ENCODE measurements around the gene PSMD1. TPM values are rescaled to one million over a fixed set of nuclear protein-coding genes. Genes with fewer than 3 reads are reported as not detected.

PSMD1 gene
- polyA plus RNA-seq, 1 donor (not counting 4 experiments of a cell fraction or from before 2014, with no cell fraction given), result 262 TPM

- FAIRE-seq (no peak), DNase-seq (ENCODE audit: low read depth, low spot score) (no peak)
- H3K79me2 ChIP-seq (ENCODE audit: control insufficient read depth, insufficient read depth, low read length), result peaks cover 2% of the 10 kb centered on the region
- H3K4me1 ChIP-seq (ENCODE audit: control insufficient read depth, extremely low read depth, insufficient read depth, low read length), result peaks cover 7% of the 10 kb centered on the region
- H3K4me2 ChIP-seq (ENCODE audit: control insufficient read depth, extremely low read depth, insufficient read depth, low read depth, low read length), result no peak overlapping the region
- no peaks in the 10 kb centered on the region for H3K9me3 ChIP-seq (ENCODE audit: control insufficient read depth, low read depth, low read length)
- H3K36me3 ChIP-seq (ENCODE audit: control insufficient read depth in 2 of 2, extremely low read depth in 1 of 2, insufficient read depth in 2 of 2, low read length in 2 of 2), result no peaks in the 10 kb centered on the region
- H3K27ac ChIP-seq (ENCODE audit: control insufficient read depth, insufficient read depth, low read length), result no peak overlapping the region
- dilution Hi-C loops (cut with MboI; ENCODE audit: extremely low pct_ligation_motif_present, low sequenced_read_pairs), result no loop called here
- no peak overlapping the region for H2AFZ ChIP-seq (ENCODE audit: control insufficient read depth, low read length)
- H3K27me3 ChIP-seq (ENCODE audit: control insufficient read depth, extremely low read depth, insufficient read depth, low read length), result no peaks in the 10 kb centered on the region
- TF ChIP-seq EZH2 (IDR thresholded peaks at IDR 0.05; ENCODE audit: low read length) (no peak), CTCF (optimal IDR thresholded peaks at IDR 0.05 in 1 of 3, IDR thresholded peaks at IDR 0.05 in 1 of 3, conservative IDR thresholded peaks at IDR 0.05 in 1 of 3; ENCODE audit: extremely low read depth in 1 of 3, insufficient read depth in 2 of 3, low read length in 3 of 3) (no peak)
- no peak overlapping the region for H3K9ac ChIP-seq (ENCODE audit: control insufficient read depth, extremely low read depth, insufficient read depth, low read length)
- no peaks in the 10 kb centered on the region for H4K20me1 ChIP-seq (ENCODE audit: control insufficient read depth, extremely low read depth, insufficient read depth, low read length)
- H3K4me3 ChIP-seq (ENCODE audit: control insufficient read depth in 2 of 3, extremely low read depth in 1 of 3, insufficient read depth in 2 of 3, low read depth in 1 of 3, low read length in 3 of 3), result no peak overlapping the region
- H3K9me1 ChIP-seq (ENCODE audit: control insufficient read depth, extremely low read depth, insufficient read depth, low read length), result no peaks in the 10 kb centered on the region
Measured at GRCh38 chr2:231126123-231126522, 69.5 kb downstream of the PSMD1 start.

- no peaks in the 10 kb centered on the region for H3K9me3 ChIP-seq (ENCODE audit: control insufficient read depth, low read depth, low read length)
- H3K27me3 ChIP-seq (ENCODE audit: control insufficient read depth, extremely low read depth, insufficient read depth, low read length), result no peaks in the 10 kb centered on the region
- no peak overlapping the region for H3K4me3 ChIP-seq (ENCODE audit: control insufficient read depth in 2 of 3, extremely low read depth in 1 of 3, insufficient read depth in 2 of 3, low read depth in 1 of 3, low read length in 3 of 3)
- FAIRE-seq, result no peak
- H3K36me3 ChIP-seq (ENCODE audit: control insufficient read depth in 2 of 2, extremely low read depth in 1 of 2, insufficient read depth in 2 of 2, low read length in 2 of 2), result no peaks in the 10 kb centered on the region
- no peak overlapping the region for H3K9ac ChIP-seq (ENCODE audit: control insufficient read depth, extremely low read depth, insufficient read depth, low read length)
- H3K4me2 ChIP-seq (ENCODE audit: control insufficient read depth, extremely low read depth, insufficient read depth, low read depth, low read length), result no peak overlapping the region
- no peak overlapping the region for H3K27ac ChIP-seq (ENCODE audit: control insufficient read depth, insufficient read depth, low read length)
- no peak overlapping the region for H2AFZ ChIP-seq (ENCODE audit: control insufficient read depth, low read length)
- H3K79me2 ChIP-seq (ENCODE audit: control insufficient read depth, insufficient read depth, low read length), result peaks cover 2% of the 10 kb centered on the region
- H3K4me1 ChIP-seq (ENCODE audit: control insufficient read depth, extremely low read depth, insufficient read depth, low read length), result peaks cover 7% of the 10 kb centered on the region
- H4K20me1 ChIP-seq (ENCODE audit: control insufficient read depth, extremely low read depth, insufficient read depth, low read length), result no peaks in the 10 kb centered on the region
- no peak for DNase-seq (ENCODE audit: low read depth, low spot score)
- dilution Hi-C loops (cut with MboI; ENCODE audit: extremely low pct_ligation_motif_present, low sequenced_read_pairs), result no loop called here
- no peaks in the 10 kb centered on the region for H3K9me1 ChIP-seq (ENCODE audit: control insufficient read depth, extremely low read depth, insufficient read depth, low read length)
- no peak for TF ChIP-seq EZH2 (IDR thresholded peaks at IDR 0.05; ENCODE audit: low read length)
Measured at GRCh38 chr2:231127480-231127879, 70.8 kb downstream of the PSMD1 start.

- Histone ChIP-seq H3K27ac (ENCODE audit: control insufficient read depth, insufficient read depth, low read length) (no peak overlapping the region), H3K4me1 (ENCODE audit: control insufficient read depth, extremely low read depth, insufficient read depth, low read length) (peaks cover 7% of the 10 kb centered on the region), H2AFZ (ENCODE audit: control insufficient read depth, low read length) (no peak overlapping the region), H3K9ac (ENCODE audit: control insufficient read depth, extremely low read depth, insufficient read depth, low read length) (no peak overlapping the region), H3K4me3 (ENCODE audit: control insufficient read depth in 2 of 3, extremely low read depth in 1 of 3, insufficient read depth in 2 of 3, low read depth in 1 of 3, low read length in 3 of 3) (no peak overlapping the region), H3K4me2 (ENCODE audit: control insufficient read depth, extremely low read depth, insufficient read depth, low read depth, low read length) (no peak overlapping the region), H3K36me3 (ENCODE audit: control insufficient read depth in 2 of 2, extremely low read depth in 1 of 2, insufficient read depth in 2 of 2, low read length in 2 of 2) (no peaks in the 10 kb centered on the region), H3K9me3 (ENCODE audit: control insufficient read depth, low read depth, low read length) (no peaks in the 10 kb centered on the region), H3K27me3 (ENCODE audit: control insufficient read depth, extremely low read depth, insufficient read depth, low read length) (no peaks in the 10 kb centered on the region), H3K9me1 (ENCODE audit: control insufficient read depth, extremely low read depth, insufficient read depth, low read length) (no peaks in the 10 kb centered on the region), H3K79me2 (ENCODE audit: control insufficient read depth, insufficient read depth, low read length) (peaks cover 5% of the 10 kb centered on the region), H4K20me1 (ENCODE audit: control insufficient read depth, extremely low read depth, insufficient read depth, low read length) (no peaks in the 10 kb centered on the region)
- FAIRE-seq, result no peak
- dilution Hi-C loops (cut with MboI; ENCODE audit: extremely low pct_ligation_motif_present, low sequenced_read_pairs), result no loop called here
- DNase-seq (ENCODE audit: low read depth, low spot score), result no peak
- TF ChIP-seq CTCF (optimal IDR thresholded peaks at IDR 0.05 in 1 of 3, IDR thresholded peaks at IDR 0.05 in 1 of 3, conservative IDR thresholded peaks at IDR 0.05 in 1 of 3; ENCODE audit: extremely low read depth in 1 of 3, insufficient read depth in 2 of 3, low read length in 3 of 3), result no peak
- TF ChIP-seq EZH2 (IDR thresholded peaks at IDR 0.05; ENCODE audit: low read length), result no peak
Measured at GRCh38 chr2:231127936-231128335, 71.3 kb downstream of the PSMD1 start.
